NCI-H1048 (cell line): ENCODE measurements around the gene ZNF587.
"Not testable (repeated sequence)": the region's sequence is repeated elsewhere in the genome, so short reads cannot be mapped to it uniquely, and the experiment has no call there.

Source experiments
- DNase-seq: peaks from one replicate; lab custom pipeline; 2025; lab: John Stamatoyannopoulos, UW

Gene ZNF587

GRCh38 chr19:57849666-57850473 is at the start of gene ZNF587:
Gene ZNF587 (plus strand): TSS chr19:57849859. CDS start chr19:57850039, 180 bp downstream.
- peak; percentile 65 for DNase-seq

- no peak for DNase-seq
These were observed 49.0 kb upstream of the ZNF587 start for GRCh38 chr19:57800696-57801095.

- no peak for DNase-seq
These were observed 47.4 kb upstream of the ZNF587 start for GRCh38 chr19:57802269-57802668.

- no peak for DNase-seq
These were observed 46.4 kb upstream of the ZNF587 start for GRCh38 chr19:57803265-57803593.

- no peak for DNase-seq
These were observed 45.9 kb upstream of the ZNF587 start for GRCh38 chr19:57803594-57804325.

- DNase-seq = no peak
These were observed 42.1 kb upstream of the ZNF587 start for GRCh38 chr19:57807541-57807940.

GRCh38 chr19:57810410-57811295 is 39.0 kb upstream of the ZNF587 start:
- not testable (repeated sequence) for DNase-seq

GRCh38 chr19:57812226-57812625 is 37.4 kb upstream of the ZNF587 start:
- no peak for DNase-seq

- not testable (repeated sequence) for DNase-seq
These were observed 36.5 kb upstream of the ZNF587 start for GRCh38 chr19:57812975-57813820.

- DNase-seq = no peak
These were observed 35.6 kb upstream of the ZNF587 start for GRCh38 chr19:57813919-57814504.

GRCh38 chr19:57814505-57815246 is 35.0 kb upstream of the ZNF587 start, which contains the start of gene ZNF552:
Gene ZNF552 (minus strand): TSS chr19:57814913. CDS start chr19:57814743, 170 bp downstream.
- DNase-seq = peak; percentile 67

GRCh38 chr19:57815247-57816075 is 34.2 kb upstream of the ZNF587 start:
- no peak for DNase-seq

GRCh38 chr19:57816652-57817051 is 33.0 kb upstream of the ZNF587 start:
- no peak for DNase-seq

- no peak for DNase-seq
These were observed 31.7 kb upstream of the ZNF587 start for GRCh38 chr19:57817976-57818375.

GRCh38 chr19:57818378-57818777 is 31.3 kb upstream of the ZNF587 start:
- DNase-seq = no peak

GRCh38 chr19:57819475-57820148 is 30.0 kb upstream of the ZNF587 start:
- DNase-seq = peak; percentile 68

GRCh38 chr19:57820599-57820998 is 29.1 kb upstream of the ZNF587 start:
- no peak for DNase-seq

- DNase-seq = not testable (repeated sequence)
These were observed 28.6 kb upstream of the ZNF587 start for GRCh38 chr19:57821095-57821494.

GRCh38 chr19:57821501-57821900 is 28.2 kb upstream of the ZNF587 start:
- not testable (repeated sequence) for DNase-seq
